ENCODE data around the gene PIK3R6. TPM values are rescaled to one million over a fixed set of nuclear protein-coding genes. Genes with fewer than 3 reads are reported as not detected.

The PIK3R6 gene
- total RNA-seq, 4 donors from 2014 or later = 0.59 to 4.8 (median 1.7) TPM

DNA sequence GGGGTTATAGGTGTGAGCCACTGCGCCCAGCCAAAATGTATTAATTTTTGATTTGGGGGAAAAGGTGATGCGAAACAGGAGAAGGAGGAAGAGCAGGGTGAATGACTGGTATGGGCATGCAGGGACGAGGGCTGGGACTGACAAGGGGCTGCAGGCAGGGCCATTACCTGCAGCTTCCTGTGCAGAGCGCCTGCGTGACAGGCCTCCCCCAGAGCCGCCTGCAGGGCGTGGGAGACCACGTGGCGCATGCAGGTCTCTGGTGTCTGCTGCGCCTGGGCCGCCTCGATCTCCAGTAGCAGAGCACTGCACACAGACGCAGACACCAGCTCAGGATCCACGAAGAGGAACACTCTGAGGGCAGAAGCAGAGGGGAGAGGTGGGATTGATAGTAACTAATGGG is 32.4 kb downstream of the PIK3R6 start:
- Histone ChIP-seq H3K27ac (no peak overlapping the region), H3K4me1 (no peaks in the 10 kb centered on the region), H3K36me3 (no peaks in the 10 kb centered on the region), H3K9me3 (peaks cover 0 to 6% (median 0%) of the 10 kb centered on the region in 4 donors), H3K27me3 (no peaks in the 10 kb centered on the region), H3K4me3 (no peak overlapping the region)
- DNase-seq (ENCODE audit: low spot score in 2 of 2) = no peak
- 89% methylated on average over 14 of the region's 14 CpGs for WGBS, 2 donors
- TF ChIP-seq, protein P1, sequence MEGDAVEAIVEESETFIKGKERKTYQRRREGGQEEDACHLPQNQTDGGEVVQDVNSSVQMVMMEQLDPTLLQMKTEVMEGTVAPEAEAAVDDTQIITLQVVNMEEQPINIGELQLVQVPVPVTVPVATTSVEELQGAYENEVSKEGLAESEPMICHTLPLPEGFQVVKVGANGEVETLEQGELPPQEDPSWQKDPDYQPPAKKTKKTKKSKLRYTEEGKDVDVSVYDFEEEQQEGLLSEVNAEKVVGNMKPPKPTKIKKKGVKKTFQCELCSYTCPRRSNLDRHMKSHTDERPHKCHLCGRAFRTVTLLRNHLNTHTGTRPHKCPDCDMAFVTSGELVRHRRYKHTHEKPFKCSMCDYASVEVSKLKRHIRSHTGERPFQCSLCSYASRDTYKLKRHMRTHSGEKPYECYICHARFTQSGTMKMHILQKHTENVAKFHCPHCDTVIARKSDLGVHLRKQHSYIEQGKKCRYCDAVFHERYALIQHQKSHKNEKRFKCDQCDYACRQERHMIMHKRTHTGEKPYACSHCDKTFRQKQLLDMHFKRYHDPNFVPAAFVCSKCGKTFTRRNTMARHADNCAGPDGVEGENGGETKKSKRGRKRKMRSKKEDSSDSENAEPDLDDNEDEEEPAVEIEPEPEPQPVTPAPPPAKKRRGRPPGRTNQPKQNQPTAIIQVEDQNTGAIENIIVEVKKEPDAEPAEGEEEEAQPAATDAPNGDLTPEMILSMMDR (IDR thresholded peaks at IDR 0.05) = no peak
- TF ChIP-seq POLR2A (IDR thresholded peaks at IDR 0.05) (no peak), EP300 (IDR thresholded peaks at IDR 0.05) (no peak)

DNA sequence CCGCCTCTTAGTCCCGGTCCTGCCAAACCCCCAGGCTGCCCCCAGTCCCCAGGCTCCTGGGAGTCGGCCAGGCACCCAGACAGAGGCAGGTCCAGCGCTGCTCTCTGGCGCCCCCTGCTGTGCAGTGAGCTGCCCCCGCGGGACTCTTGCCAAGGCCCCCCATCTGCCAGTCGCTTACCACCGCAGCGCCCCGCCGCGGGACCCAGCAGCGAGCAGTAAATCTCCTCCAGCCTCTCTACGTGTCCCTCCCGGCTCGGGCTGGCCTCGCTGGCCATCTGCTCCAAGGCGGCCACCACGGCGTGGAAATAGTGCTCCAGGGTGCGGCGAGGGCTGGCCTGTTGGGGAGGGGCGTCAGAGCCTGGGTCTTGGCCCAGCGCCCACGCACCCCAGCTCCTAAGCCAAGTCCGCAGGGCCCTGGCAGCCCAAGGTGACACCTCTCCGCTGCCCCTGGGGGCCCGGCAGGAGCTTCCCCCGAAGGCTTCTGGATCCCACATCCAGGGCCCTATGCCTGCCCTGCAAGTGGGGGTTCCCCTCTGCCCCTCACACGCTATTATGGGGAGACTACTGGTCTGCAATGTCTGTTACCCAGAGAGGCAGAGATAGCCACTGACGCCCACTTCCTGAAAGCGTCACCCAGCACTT is 34.6 kb downstream of the PIK3R6 start:
- no peaks in the 10 kb centered on the region for H3K36me3 ChIP-seq
- DNase-seq (ENCODE audit: low spot score in 2 of 2) = no peak
- 31 to 38% methylated on average over 26 to 30 of the region's 33 CpGs for WGBS, 2 donors
- H3K9me3 ChIP-seq = peaks cover 0 to 6% (median 0%) of the 10 kb centered on the region in 4 donors
- no peak for TF ChIP-seq POLR2A (IDR thresholded peaks at IDR 0.05)
- TF ChIP-seq, protein P1 (IDR thresholded peaks at IDR 0.05) = no peak
- no peak for TF ChIP-seq EP300 (IDR thresholded peaks at IDR 0.05)
- no peaks in the 10 kb centered on the region for H3K27me3 ChIP-seq
- no peak overlapping the region for H3K4me3 ChIP-seq
- H3K27ac ChIP-seq = no peak overlapping the region
- H3K4me1 ChIP-seq = no peaks in the 10 kb centered on the region

DNA sequence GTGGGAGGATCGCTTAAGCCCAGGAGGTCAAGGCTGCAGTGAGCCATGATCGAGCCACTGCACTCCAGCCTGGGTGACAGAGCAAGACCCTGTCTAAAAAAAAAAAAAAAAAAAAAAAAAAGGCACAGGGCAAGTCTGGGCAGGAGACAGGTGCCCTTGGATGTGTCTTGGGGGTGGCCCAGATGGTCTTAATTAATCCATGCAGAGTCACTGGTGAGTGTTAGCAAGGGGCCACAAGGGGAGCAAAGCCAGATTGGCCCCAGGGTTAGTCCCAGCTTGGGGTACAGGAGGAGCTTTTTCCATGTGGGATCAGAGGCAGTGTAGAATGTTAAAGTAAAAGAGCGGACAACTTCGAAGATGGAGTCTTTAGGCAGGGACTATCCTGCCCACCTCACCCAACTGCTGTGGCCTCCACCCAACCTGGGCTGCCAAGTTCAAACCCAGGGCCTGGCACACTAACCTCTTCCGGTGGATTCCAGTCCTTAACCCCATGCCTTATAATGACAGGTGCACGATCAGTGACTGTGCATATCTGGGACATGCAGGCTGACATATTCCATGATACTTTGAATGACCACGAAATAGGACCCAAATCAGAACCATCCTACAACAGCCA is 36.1 kb downstream of the PIK3R6 start:
- no peak for DNase-seq (ENCODE audit: low spot score in 2 of 2)
- peaks cover 0 to 6% (median 0%) of the 10 kb centered on the region in 4 donors for H3K9me3 ChIP-seq
- WGBS, 2 donors = 93 to 94% methylated on average over 7 of the region's 7 CpGs
- TF ChIP-seq, protein P1 (IDR thresholded peaks at IDR 0.05) = no peak
- TF ChIP-seq EP300 (IDR thresholded peaks at IDR 0.05) = no peak
- no peak for TF ChIP-seq POLR2A (IDR thresholded peaks at IDR 0.05)
- no peaks in the 10 kb centered on the region for H3K36me3 ChIP-seq
- no peak overlapping the region for H3K4me3 ChIP-seq
- no peaks in the 10 kb centered on the region for H3K4me1 ChIP-seq
- H3K27ac ChIP-seq = no peak overlapping the region
- no peaks in the 10 kb centered on the region for H3K27me3 ChIP-seq

DNA sequence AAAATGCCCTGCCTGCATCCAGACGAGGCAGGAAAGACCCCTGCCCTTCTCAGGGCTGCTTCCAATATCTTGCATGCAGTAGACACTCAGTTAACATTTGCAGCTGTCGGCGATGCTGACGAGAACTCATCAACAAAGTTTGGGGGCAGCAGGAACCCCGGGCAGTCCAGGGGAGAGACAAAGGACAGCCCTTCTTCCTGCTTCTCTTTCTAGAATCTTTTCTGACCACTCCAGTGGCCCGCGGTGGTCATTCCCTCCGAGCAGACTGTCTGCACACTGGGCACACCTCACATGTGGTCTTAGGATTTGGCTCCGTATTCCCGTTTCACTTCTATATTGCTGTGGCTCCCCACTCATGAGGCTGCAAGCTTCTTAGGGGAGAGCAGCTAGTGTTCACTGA is 37.3 kb downstream of the PIK3R6 start:
- TF ChIP-seq, protein P1 (IDR thresholded peaks at IDR 0.05) = no peak
- TF ChIP-seq EP300 (IDR thresholded peaks at IDR 0.05) = no peak
- TF ChIP-seq POLR2A (IDR thresholded peaks at IDR 0.05) = no peak
- no peak for DNase-seq (ENCODE audit: low spot score in 2 of 2)
- H3K27ac ChIP-seq = no peak overlapping the region
- no peaks in the 10 kb centered on the region for H3K4me1 ChIP-seq
- peaks cover 0 to under 1% (median 0%) of the 10 kb centered on the region in 4 donors for H3K9me3 ChIP-seq
- no peaks in the 10 kb centered on the region for H3K27me3 ChIP-seq
- no peak overlapping the region for H3K4me3 ChIP-seq
- H3K36me3 ChIP-seq = no peaks in the 10 kb centered on the region
- 76 to 80% methylated on average over 10 of the region's 10 CpGs for WGBS, 2 donors
